ENCODE data around the gene TMEM39A.

- TF ChIP-seq POLR2A (IDR thresholded peaks at IDR 0.05) (no peak), CTCF (IDR thresholded peaks at IDR 0.05) (no peak)
These were observed 66.5 kb downstream of the TMEM39A start for GRCh38 chr3:119396870-119397269.
